Stimulated activated CD4-positive, alpha-beta T cell treated with anti-CD3 and anti-CD28 coated beads, Interleukin-15, amount 100 ng/mL, for 24 hours (primary cell): ENCODE data around the gene EPN1.
"Not testable (repeated sequence)": the region's sequence is repeated elsewhere in the genome, so short reads cannot be mapped to it uniquely, and the experiment has no call there.

Source experiments
- DNase-seq: peaks from one replicate; pipeline ENCODE4 v3.0.0-alpha.2; 2020

EPN1 gene

GRCh38 chr19:55738302-55738701 is 63.3 kb downstream of the EPN1 start, which contains the start of gene NLRP9:
TSS of gene NLRP9 (minus strand) at chr19:55738402. CDS start at chr19:55738374, 28 bp downstream.
- no peak for DNase-seq

GRCh38 chr19:55750715-55751114 is 75.7 kb downstream of the EPN1 start:
- no peak for DNase-seq

- no peak for DNase-seq
Observed at GRCh38 chr19:55753401-55753800, 78.4 kb downstream of the EPN1 start.

GRCh38 chr19:55756808-55757207 is 81.8 kb downstream of the EPN1 start:
- not testable (repeated sequence) for DNase-seq

GRCh38 chr19:55758797-55759196 is 83.8 kb downstream of the EPN1 start, which contains the start of gene RFPL4A:
TSS of gene RFPL4A (plus strand) at chr19:55759097. CDS start at chr19:55761801, 2,704 bp downstream.
- not testable (repeated sequence) for DNase-seq
